Esophagus muscularis mucosa (tissue), 3 donors: ENCODE results near the gene P2RX7.

Experiments
- CTCF ChIP-seq, 3 experiments: fragments of 200-600 bp in 2 of 3; fragments of 450-650 bp in 1 of 3; sonication (generic) in 2 of 3; IDR thresholded peaks; one replicate each; pipeline ENCODE4 v1.5.1; 2017 to 2019; ENCODE audit warnings: antibody characterized with exemption in 3 of 3, mild to moderate bottlenecking in 2 of 3, moderate library complexity in 1 of 3
- EP300 ChIP-seq: sonication (generic); formaldehyde crosslinking; IDR thresholded peaks from one replicate; pipeline ENCODE4 v1.6.1; 2017; ENCODE audit warnings: antibody characterized with exemption

- TF ChIP-seq CTCF (IDR thresholded peaks at IDR 0.05) (no peak), EP300 (no peak)
These were observed 9.2 kb upstream of the P2RX7 start for GRCh38 chr12:121123488-121123887.
